H9 (cell line): ENCODE measurements around the gene ZNF35. TPM values are rescaled to one million over a fixed set of nuclear protein-coding genes. Genes with fewer than 3 reads are reported as not detected.

Source experiments
- DNase-seq: peaks from one replicate; pipeline ENCODE4 v3.0.0-alpha.2; 2017
- H2AFZ ChIP-seq: one replicate; pipeline ENCODE4 v1.6.1; 2013; ENCODE audit warnings: mild to moderate bottlenecking, low read length, control low read depth, moderate library complexity
- H2AK5ac ChIP-seq: 2 replicates; pipeline ENCODE4 v1.6.1; 2013; ENCODE audit warnings: low read length, control low read depth, mixed read lengths; ENCODE audit not compliant: insufficient read length
- H2BK120ac ChIP-seq: one replicate; pipeline ENCODE4 v1.6.1; 2013; ENCODE audit warnings: low read depth, mild to moderate bottlenecking, low read length, control low read depth, inconsistent platforms; ENCODE audit not compliant: poor library complexity, severe bottlenecking
- H2BK12ac ChIP-seq: 2 replicates; pipeline ENCODE4 v1.6.1; 2013; ENCODE audit warnings: low read length, control low read depth, mixed read lengths, low read depth; ENCODE audit not compliant: insufficient read length
- H2BK15ac ChIP-seq: 2 replicates; pipeline ENCODE4 v1.6.1; 2013; ENCODE audit warnings: low read depth, low read length, control low read depth
- H2BK20ac ChIP-seq: one replicate; pipeline ENCODE4 v1.6.1; 2013; ENCODE audit warnings: low read depth, mild to moderate bottlenecking, low read length, control low read depth, inconsistent platforms; ENCODE audit not compliant: poor library complexity, severe bottlenecking
- H2BK5ac ChIP-seq: 2 replicates; pipeline ENCODE4 v1.6.1; 2013; ENCODE audit warnings: low read length, control low read depth, mixed read lengths; ENCODE audit not compliant: insufficient read length
- H3K14ac ChIP-seq: 2 replicates; pipeline ENCODE4 v1.6.1; 2013; ENCODE audit warnings: low read length, control low read depth; ENCODE audit not compliant: insufficient read depth
- H3K18ac ChIP-seq: 2 replicates; pipeline ENCODE4 v1.6.1; 2013; ENCODE audit warnings: low read depth, mild to moderate bottlenecking, mixed read lengths, low read length, control low read depth; ENCODE audit not compliant: insufficient read length
- H3K23ac ChIP-seq: 2 replicates; pipeline ENCODE4 v1.6.1; 2013; ENCODE audit warnings: low read length, control low read depth, mixed read lengths, low read depth; ENCODE audit not compliant: insufficient read length
- H3K23me2 ChIP-seq: 2 replicates; pipeline ENCODE4 v1.6.1; 2013; ENCODE audit warnings: low read depth, mild to moderate bottlenecking, mixed read lengths, low read length, control low read depth; ENCODE audit not compliant: insufficient read length, poor library complexity, severe bottlenecking
- H3K27ac ChIP-seq: 2 replicates; pipeline ENCODE4 v1.5.1; 2013; ENCODE audit warnings: low read length, control low read depth, mixed read lengths, low read depth; ENCODE audit not compliant: insufficient read length
- H3K27me3 ChIP-seq: 2 replicates; pipeline ENCODE4 v1.6.1; 2013; ENCODE audit warnings: low read length, control low read depth, inconsistent platforms; ENCODE audit not compliant: insufficient read depth
- H3K4ac ChIP-seq: 2 replicates; pipeline ENCODE4 v1.6.1; 2013; ENCODE audit warnings: low read depth, mild to moderate bottlenecking, control low read depth, inconsistent platforms, low read length, moderate library complexity
- H3K4me1 ChIP-seq: 2 replicates; pipeline ENCODE4 v1.6.1; 2013; ENCODE audit warnings: low read length, control low read depth, inconsistent platforms; ENCODE audit not compliant: insufficient read depth
- H3K4me2 ChIP-seq: 2 replicates; pipeline ENCODE4 v1.6.1; 2013; ENCODE audit warnings: low read length, control low read depth, mixed read lengths; ENCODE audit not compliant: insufficient read length, insufficient read depth
- H3K56ac ChIP-seq: 2 replicates; pipeline ENCODE4 v1.6.1; 2013; ENCODE audit warnings: low read depth, mild to moderate bottlenecking, mixed read lengths, low read length, control low read depth; ENCODE audit not compliant: insufficient read length
- H3K79me1 ChIP-seq: 2 replicates; pipeline ENCODE4 v1.6.1; 2013; ENCODE audit warnings: low read depth, mild to moderate bottlenecking, moderate library complexity, low read length, control low read depth, inconsistent platforms; ENCODE audit not compliant: insufficient read depth, poor library complexity, severe bottlenecking
- H3K79me2 ChIP-seq: 2 replicates; pipeline ENCODE4 v1.6.1; 2013; ENCODE audit warnings: low read length, control low read depth, inconsistent platforms; ENCODE audit not compliant: insufficient read depth
- H3K9ac ChIP-seq: 2 replicates; pipeline ENCODE4 v1.6.1; 2013; ENCODE audit warnings: low read length, control low read depth, mixed read lengths; ENCODE audit not compliant: insufficient read length; ENCODE audit errors: extremely low read depth
- H3K9me3 ChIP-seq: one replicate; pipeline ENCODE4 v1.6.1; 2013; ENCODE audit warnings: low read depth, low read length, inconsistent platforms; ENCODE audit not compliant: control insufficient read depth
- H3T11ph ChIP-seq: one replicate; pipeline ENCODE4 v1.6.1; 2013; ENCODE audit warnings: mild to moderate bottlenecking, low read length, control low read depth, inconsistent platforms
- H4K20me1 ChIP-seq: one replicate; pipeline ENCODE4 v1.6.1; 2013; ENCODE audit not compliant: control insufficient read depth, insufficient read length, insufficient read depth
- H4K5ac ChIP-seq: 2 replicates; pipeline ENCODE4 v1.6.1; 2013; ENCODE audit warnings: low read depth, mild to moderate bottlenecking, mixed read lengths, low read length, control low read depth; ENCODE audit not compliant: insufficient read length
- H4K8ac ChIP-seq: replicated peaks from 2 replicates; pipeline ENCODE4 v1.6.1; 2013; ENCODE audit warnings: low read length, control low read depth, mixed read lengths, low read depth; ENCODE audit not compliant: insufficient read length
- H4K91ac ChIP-seq: 2 replicates; pipeline ENCODE4 v1.6.1; 2013; ENCODE audit warnings: low read depth, mild to moderate bottlenecking, moderate library complexity, mixed read lengths, low read length, control low read depth; ENCODE audit not compliant: insufficient read length
- H3K27ac Mint-ChIP-seq, 3 experiments: 2 replicates in 2 of 3; 3 replicates in 1 of 3; pipeline ENCODE4 v1.8.0; 2020 to 2021; ENCODE audit warnings: mixed read lengths in 3 of 3, mild to moderate bottlenecking in 1 of 3, moderate library complexity in 1 of 3
- H3K27me3 Mint-ChIP-seq: 2 replicates; pipeline ENCODE4 v1.8.0; 2021; ENCODE audit warnings: low read depth, mild to moderate bottlenecking, moderate library complexity, mixed read lengths
- H3K36me3 Mint-ChIP-seq, 3 experiments: 2 replicates in 2 of 3; 3 replicates in 1 of 3; pipeline ENCODE4 v1.8.0; 2020 to 2021; ENCODE audit warnings: low read depth in 3 of 3, mixed read lengths in 3 of 3; ENCODE audit not compliant: insufficient read depth in 1 of 3
- H3K4me1 Mint-ChIP-seq, 2 experiments: 2 replicates each; pipeline ENCODE4 v1.8.0; 2020; ENCODE audit warnings: mixed read lengths in 2 of 2
- H3K4me3 Mint-ChIP-seq, 2 experiments: 2 replicates in 1 of 2; 3 replicates in 1 of 2; pipeline ENCODE4 v1.8.0; 2020 to 2021; ENCODE audit warnings: mild to moderate bottlenecking in 2 of 2, mixed read lengths in 2 of 2, moderate library complexity in 1 of 2
- H3K9me3 Mint-ChIP-seq, 2 experiments: 2 replicates in 1 of 2; 3 replicates in 1 of 2; pipeline ENCODE4 v1.8.0; 2020; ENCODE audit warnings: mild to moderate bottlenecking in 2 of 2, mixed read lengths in 2 of 2, moderate library complexity in 1 of 2
- WGBS: extraction: QIAGEN DNeasy Blood & Tissue Kit; methylation state at CpG from one replicate; pipeline ENCODE4 v1.1.7; 2013; ENCODE audit warnings: missing lambda C conversion rate, low lambda C conversion rate, mixed read lengths; ENCODE audit not compliant: insufficient read length; ENCODE audit errors: extremely low coverage; 5-methylcytosine and 5-hydroxymethylcytosine counted together
- total RNA-seq: library from RNA; stranded (reverse); gene quantifications from 2 replicates; pipeline ENCODE4 v1.2.1, GENCODE V29; 2021
- TF ChIP-seq, protein P1 (sequence below): fragments of 200-600 bp; sonication (generic); conservative IDR thresholded peaks from 3 replicates; pipeline ENCODE4 v1.8.0; 2021; ENCODE audit warnings: antibody characterized with exemption, mild to moderate bottlenecking

Gene ZNF35
- total RNA-seq, 1 experiment from 2014 or later = 27.3 TPM

GRCh38 chr3:44654039-44654438, 5.5 kb downstream of the ZNF35 start:
- H3K23me2 ChIP-seq = no peaks in the 10 kb centered on the region
- peaks cover 2% of the 10 kb centered on the region; the same call in 1 of the 2 replicates for H3K79me2 ChIP-seq
- H3K9me3 ChIP-seq = no peaks in the 10 kb centered on the region
- no peaks in the 10 kb centered on the region for H4K20me1 ChIP-seq
- no peak overlapping the region for H2BK5ac ChIP-seq
- no peak overlapping the region for H3T11ph ChIP-seq
- no peaks in the 10 kb centered on the region for H3K27me3 ChIP-seq
- H3K56ac ChIP-seq = no peak overlapping the region
- no peak overlapping the region for H3K9ac ChIP-seq
- H3K4me2 ChIP-seq = no peak overlapping the region
- H4K91ac ChIP-seq = no peak overlapping the region
- no peak overlapping the region for H3K18ac ChIP-seq
- TF ChIP-seq, protein P1, sequence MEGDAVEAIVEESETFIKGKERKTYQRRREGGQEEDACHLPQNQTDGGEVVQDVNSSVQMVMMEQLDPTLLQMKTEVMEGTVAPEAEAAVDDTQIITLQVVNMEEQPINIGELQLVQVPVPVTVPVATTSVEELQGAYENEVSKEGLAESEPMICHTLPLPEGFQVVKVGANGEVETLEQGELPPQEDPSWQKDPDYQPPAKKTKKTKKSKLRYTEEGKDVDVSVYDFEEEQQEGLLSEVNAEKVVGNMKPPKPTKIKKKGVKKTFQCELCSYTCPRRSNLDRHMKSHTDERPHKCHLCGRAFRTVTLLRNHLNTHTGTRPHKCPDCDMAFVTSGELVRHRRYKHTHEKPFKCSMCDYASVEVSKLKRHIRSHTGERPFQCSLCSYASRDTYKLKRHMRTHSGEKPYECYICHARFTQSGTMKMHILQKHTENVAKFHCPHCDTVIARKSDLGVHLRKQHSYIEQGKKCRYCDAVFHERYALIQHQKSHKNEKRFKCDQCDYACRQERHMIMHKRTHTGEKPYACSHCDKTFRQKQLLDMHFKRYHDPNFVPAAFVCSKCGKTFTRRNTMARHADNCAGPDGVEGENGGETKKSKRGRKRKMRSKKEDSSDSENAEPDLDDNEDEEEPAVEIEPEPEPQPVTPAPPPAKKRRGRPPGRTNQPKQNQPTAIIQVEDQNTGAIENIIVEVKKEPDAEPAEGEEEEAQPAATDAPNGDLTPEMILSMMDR = no peak
- no peak for DNase-seq
- Mint-ChIP-seq H3K9me3 (peaks cover 0 to 4% of the 10 kb centered on the region in 2 experiments; a peak in 2 of 5 replicates), H3K36me3 (peaks cover 60 to 73% (median 72%) of the 10 kb centered on the region in 3 experiments), H3K27ac (peak overlapping the region in 1 of 3 experiments; percentile 32; a peak in 1 of 7 replicates), H3K27me3 (no peaks in the 10 kb centered on the region), H3K4me3 (no peak overlapping the region), H3K4me1 (peaks cover 2 to 4% of the 10 kb centered on the region in 2 experiments; a peak in 2 of 4 replicates)
- H3K23ac ChIP-seq = no peak overlapping the region
- no peak overlapping the region for H3K14ac ChIP-seq
- no peak overlapping the region for H2AFZ ChIP-seq
- H2BK15ac ChIP-seq = no peak overlapping the region
- no peaks in the 10 kb centered on the region for H3K4me1 ChIP-seq
- H2AK5ac ChIP-seq = no peak overlapping the region
- no CpG with 5 or more reads among the region's 5 CpGs for WGBS
- no peak overlapping the region for H2BK20ac ChIP-seq
- no peak overlapping the region for H4K5ac ChIP-seq
- H2BK12ac ChIP-seq = no peak overlapping the region
- no peak overlapping the region for H3K4ac ChIP-seq
- no peak overlapping the region for H4K8ac ChIP-seq
- H2BK120ac ChIP-seq = no peak overlapping the region
- no peaks in the 10 kb centered on the region for H3K79me1 ChIP-seq
- H3K27ac ChIP-seq = no peak overlapping the region
